ENCODE measurements around the gene LRRC74A. TPM values are rescaled to one million over a fixed set of nuclear protein-coding genes. Genes with fewer than 3 reads are reported as not detected.

Gene LRRC74A
- polyA plus RNA-seq, 1 of the 3 experiments (the other 2 are of a cell fraction) = not detected

DNA sequence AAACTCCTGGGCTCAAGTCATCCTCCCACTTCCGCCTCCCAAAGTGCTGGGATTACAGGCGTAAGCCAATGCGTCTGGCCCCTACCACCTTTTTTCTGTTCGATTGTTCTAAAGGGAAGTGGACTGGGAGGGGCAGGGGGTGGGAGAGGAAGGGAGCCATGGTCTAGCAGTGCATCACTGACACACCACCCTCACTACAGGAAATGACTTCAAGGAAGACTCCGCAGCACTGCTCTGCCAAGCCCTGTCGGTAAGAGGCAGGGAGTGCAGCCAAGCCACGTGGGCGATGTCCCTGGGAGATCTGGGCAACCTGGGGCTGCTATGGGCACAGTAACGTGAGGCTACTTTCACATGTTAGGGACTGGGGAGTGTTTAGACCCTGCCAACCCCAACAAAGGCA is 18.0 kb downstream of the LRRC74A start:
- Histone ChIP-seq H3K9me3 (no peaks in the 10 kb centered on the region), H3K9me2 (no peaks in the 10 kb centered on the region), H4K20me1 (ENCODE audit: insufficient read depth) (no peaks in the 10 kb centered on the region), H3F3A (replicated peaks; ENCODE audit: insufficient read depth) (no peaks in the 10 kb centered on the region), H3K4me2 (no peak overlapping the region), H3K4me3 (ENCODE audit: low read depth in 2 of 2, low read length in 1 of 2) (no peak overlapping the region), H3K36me3 (replicated peaks in 1 of 2; ENCODE audit: control insufficient read depth in 1 of 2, insufficient read depth in 2 of 2, low read length in 1 of 2) (no peaks in the 10 kb centered on the region), H3K27ac (ENCODE audit: low read depth in 2 of 2, low read length in 1 of 2) (no peak overlapping the region), H2AFZ (ENCODE audit: low read depth) (no peak overlapping the region), H3K79me2 (ENCODE audit: insufficient read depth) (no peaks in the 10 kb centered on the region), H3K4me1 (ENCODE audit: control insufficient read depth in 1 of 2, insufficient read depth in 2 of 2, low read depth in 1 of 2, low read length in 1 of 2) (no peaks in the 10 kb centered on the region), H3K27me3 (ENCODE audit: insufficient read depth) (no peaks in the 10 kb centered on the region), H3K9ac (no peak overlapping the region)
- 52% methylated on average over 7 of the region's 9 CpGs for WGBS (ENCODE audit: low lambda C conversion rate)
- CTCF ChIA-PET = no interaction called here
- DNase-seq = no peak
- POLR2A ChIA-PET = no interaction called here
- TF ChIP-seq RXRA (IDR thresholded peaks at IDR 0.05; ENCODE audit: borderline replicate concordance, low read depth) = no peak
- TF ChIP-seq GABPA (IDR thresholded peaks at IDR 0.05; ENCODE audit: low read depth) = peak; percentile 14; the same call in 1 of the 2 replicates

DNA sequence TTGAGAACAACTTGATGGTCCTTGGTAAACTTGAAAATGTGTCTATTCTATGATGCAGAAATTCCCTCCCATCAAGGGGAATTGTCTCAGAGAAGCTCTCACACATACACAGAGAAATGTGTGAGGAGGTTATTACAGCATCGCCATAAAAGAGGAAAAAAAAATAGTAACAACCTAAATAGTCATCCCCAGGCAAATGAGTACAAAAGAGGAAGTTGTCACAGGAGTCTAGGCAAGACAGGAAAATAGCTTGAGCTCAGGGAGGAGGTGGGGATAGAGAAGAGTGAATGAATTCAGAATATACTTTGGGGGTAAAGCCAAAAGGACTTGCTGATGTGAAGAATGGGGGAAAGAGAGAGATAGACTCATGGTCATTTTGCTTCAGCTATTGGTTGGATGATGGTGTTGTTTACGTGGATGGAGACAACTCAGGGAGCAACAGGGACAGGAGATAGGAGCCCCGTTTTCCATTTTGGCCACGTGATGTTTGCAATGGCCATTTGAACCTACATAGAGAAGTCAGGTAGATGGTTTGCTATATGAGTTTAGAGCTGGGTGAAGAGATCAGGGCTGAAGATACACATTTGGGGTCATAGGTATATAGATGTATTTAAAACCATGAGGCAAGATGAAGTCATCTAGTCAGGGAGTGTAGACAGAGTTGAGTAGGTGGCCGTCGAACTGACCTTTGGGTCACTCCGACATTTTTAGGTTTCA is 20.3 kb downstream of the LRRC74A start:
- H4K20me1 ChIP-seq (ENCODE audit: insufficient read depth) = no peaks in the 10 kb centered on the region
- ChIA-PET CTCF (interaction anchor here (1.3 to 1.5 kb wide), 4 partner anchors 29 to 224 kb away, joined by 3 to 4 read pairs (median 3); no protein-coding TSS in a partner anchor), POLR2A (interaction anchor here (1.1 kb wide), 1 partner anchor 34 kb away, joined by 3 read pairs; the partner anchor contains the start of gene ANGEL1)

DNA sequence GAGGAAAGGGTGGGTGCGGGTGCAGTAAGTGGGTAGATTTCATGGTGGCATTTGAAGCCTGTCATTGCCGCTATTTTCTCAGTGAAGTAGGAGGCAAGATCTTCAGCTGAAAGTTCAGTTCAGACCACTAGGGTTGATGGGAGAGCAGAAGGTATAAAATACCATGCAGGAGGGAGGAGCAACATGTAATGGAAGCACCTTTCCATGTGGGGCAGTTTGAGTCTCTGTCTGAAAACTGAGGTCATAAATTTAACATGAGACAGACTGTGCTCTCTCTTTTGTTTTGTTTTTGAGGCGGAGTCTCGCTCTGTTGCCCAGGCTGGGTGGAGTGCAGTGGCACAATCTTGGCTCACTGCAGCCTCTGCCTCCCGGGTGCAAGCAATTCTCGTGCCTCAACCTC is 22.7 kb downstream of the LRRC74A start:
- ChIA-PET CTCF (interaction anchor here (0.8 to 1.9 kb wide), 4 partner anchors 11 to 222 kb away, joined by 3 to 6 read pairs (median 3); no protein-coding TSS in a partner anchor), POLR2A (no interaction called here)
- Histone ChIP-seq H3K4me1 (ENCODE audit: control insufficient read depth in 1 of 2, insufficient read depth in 2 of 2, low read depth in 1 of 2, low read length in 1 of 2) (no peaks in the 10 kb centered on the region), H3K9me2 (no peaks in the 10 kb centered on the region), H4K20me1 (ENCODE audit: insufficient read depth) (no peaks in the 10 kb centered on the region), H3K27me3 (ENCODE audit: insufficient read depth) (no peaks in the 10 kb centered on the region), H3K9me3 (no peaks in the 10 kb centered on the region), H3F3A (replicated peaks; ENCODE audit: insufficient read depth) (no peaks in the 10 kb centered on the region), H3K9ac (no peak overlapping the region), H3K4me2 (no peak overlapping the region), H3K4me3 (ENCODE audit: low read depth in 2 of 2, low read length in 1 of 2) (no peak overlapping the region), H3K36me3 (replicated peaks in 1 of 2; ENCODE audit: control insufficient read depth in 1 of 2, insufficient read depth in 2 of 2, low read length in 1 of 2) (no peaks in the 10 kb centered on the region), H3K27ac (ENCODE audit: low read depth in 2 of 2, low read length in 1 of 2) (no peak overlapping the region), H2AFZ (ENCODE audit: low read depth) (no peak overlapping the region), H3K79me2 (ENCODE audit: insufficient read depth) (no peaks in the 10 kb centered on the region)
- WGBS (ENCODE audit: low lambda C conversion rate) = 76% methylated on average over 6 of the region's 6 CpGs
- no peak for DNase-seq
- TF ChIP-seq NFIC (IDR thresholded peaks at IDR 0.05; ENCODE audit: borderline replicate concordance) = no peak
- TF ChIP-seq RAD21 (IDR thresholded peaks at IDR 0.05; ENCODE audit: low read length) = no peak
- TF ChIP-seq EP300 (IDR thresholded peaks at IDR 0.05; ENCODE audit: borderline replicate concordance in 1 of 2, low read depth in 1 of 2, low read length in 1 of 2) = no peak
- TF ChIP-seq, protein P1, sequence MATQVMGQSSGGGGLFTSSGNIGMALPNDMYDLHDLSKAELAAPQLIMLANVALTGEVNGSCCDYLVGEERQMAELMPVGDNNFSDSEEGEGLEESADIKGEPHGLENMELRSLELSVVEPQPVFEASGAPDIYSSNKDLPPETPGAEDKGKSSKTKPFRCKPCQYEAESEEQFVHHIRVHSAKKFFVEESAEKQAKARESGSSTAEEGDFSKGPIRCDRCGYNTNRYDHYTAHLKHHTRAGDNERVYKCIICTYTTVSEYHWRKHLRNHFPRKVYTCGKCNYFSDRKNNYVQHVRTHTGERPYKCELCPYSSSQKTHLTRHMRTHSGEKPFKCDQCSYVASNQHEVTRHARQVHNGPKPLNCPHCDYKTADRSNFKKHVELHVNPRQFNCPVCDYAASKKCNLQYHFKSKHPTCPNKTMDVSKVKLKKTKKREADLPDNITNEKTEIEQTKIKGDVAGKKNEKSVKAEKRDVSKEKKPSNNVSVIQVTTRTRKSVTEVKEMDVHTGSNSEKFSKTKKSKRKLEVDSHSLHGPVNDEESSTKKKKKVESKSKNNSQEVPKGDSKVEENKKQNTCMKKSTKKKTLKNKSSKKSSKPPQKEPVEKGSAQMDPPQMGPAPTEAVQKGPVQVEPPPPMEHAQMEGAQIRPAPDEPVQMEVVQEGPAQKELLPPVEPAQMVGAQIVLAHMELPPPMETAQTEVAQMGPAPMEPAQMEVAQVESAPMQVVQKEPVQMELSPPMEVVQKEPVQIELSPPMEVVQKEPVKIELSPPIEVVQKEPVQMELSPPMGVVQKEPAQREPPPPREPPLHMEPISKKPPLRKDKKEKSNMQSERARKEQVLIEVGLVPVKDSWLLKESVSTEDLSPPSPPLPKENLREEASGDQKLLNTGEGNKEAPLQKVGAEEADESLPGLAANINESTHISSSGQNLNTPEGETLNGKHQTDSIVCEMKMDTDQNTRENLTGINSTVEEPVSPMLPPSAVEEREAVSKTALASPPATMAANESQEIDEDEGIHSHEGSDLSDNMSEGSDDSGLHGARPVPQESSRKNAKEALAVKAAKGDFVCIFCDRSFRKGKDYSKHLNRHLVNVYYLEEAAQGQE (IDR thresholded peaks at IDR 0.05; ENCODE audit: low read depth, low read length) = no peak
- no peak for TF ChIP-seq SMC3 (IDR thresholded peaks at IDR 0.05; ENCODE audit: low read depth, low read length)
- TF ChIP-seq, protein P2, sequence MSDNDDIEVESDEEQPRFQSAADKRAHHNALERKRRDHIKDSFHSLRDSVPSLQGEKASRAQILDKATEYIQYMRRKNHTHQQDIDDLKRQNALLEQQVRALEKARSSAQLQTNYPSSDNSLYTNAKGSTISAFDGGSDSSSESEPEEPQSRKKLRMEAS (IDR thresholded peaks at IDR 0.05; ENCODE audit: low read depth) = no peak
- TF ChIP-seq RFX5 (IDR thresholded peaks at IDR 0.05; ENCODE audit: low read length) = no peak
- TF ChIP-seq, protein P3, sequence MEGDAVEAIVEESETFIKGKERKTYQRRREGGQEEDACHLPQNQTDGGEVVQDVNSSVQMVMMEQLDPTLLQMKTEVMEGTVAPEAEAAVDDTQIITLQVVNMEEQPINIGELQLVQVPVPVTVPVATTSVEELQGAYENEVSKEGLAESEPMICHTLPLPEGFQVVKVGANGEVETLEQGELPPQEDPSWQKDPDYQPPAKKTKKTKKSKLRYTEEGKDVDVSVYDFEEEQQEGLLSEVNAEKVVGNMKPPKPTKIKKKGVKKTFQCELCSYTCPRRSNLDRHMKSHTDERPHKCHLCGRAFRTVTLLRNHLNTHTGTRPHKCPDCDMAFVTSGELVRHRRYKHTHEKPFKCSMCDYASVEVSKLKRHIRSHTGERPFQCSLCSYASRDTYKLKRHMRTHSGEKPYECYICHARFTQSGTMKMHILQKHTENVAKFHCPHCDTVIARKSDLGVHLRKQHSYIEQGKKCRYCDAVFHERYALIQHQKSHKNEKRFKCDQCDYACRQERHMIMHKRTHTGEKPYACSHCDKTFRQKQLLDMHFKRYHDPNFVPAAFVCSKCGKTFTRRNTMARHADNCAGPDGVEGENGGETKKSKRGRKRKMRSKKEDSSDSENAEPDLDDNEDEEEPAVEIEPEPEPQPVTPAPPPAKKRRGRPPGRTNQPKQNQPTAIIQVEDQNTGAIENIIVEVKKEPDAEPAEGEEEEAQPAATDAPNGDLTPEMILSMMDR (IDR thresholded peaks at IDR 0.05) = no peak
- TF ChIP-seq TCF12 (IDR thresholded peaks at IDR 0.05) = no peak
- TF ChIP-seq FOXM1 (IDR thresholded peaks at IDR 0.05; ENCODE audit: low read depth) = no peak
- no peak for TF ChIP-seq GATA2 (CRISPR knock-in tag; IDR thresholded peaks at IDR 0.05)
- no peak for TF ChIP-seq MXI1 (IDR thresholded peaks at IDR 0.05; ENCODE audit: low read depth, low read length)
- no peak for TF ChIP-seq YY1 (IDR thresholded peaks at IDR 0.05; ENCODE audit: low read depth)

More for the DNA sequence above, 20.3 kb downstream of the LRRC74A start:
- Histone ChIP-seq H3K27me3 (ENCODE audit: insufficient read depth) (no peaks in the 10 kb centered on the region), H3K4me1 (ENCODE audit: control insufficient read depth in 1 of 2, insufficient read depth in 2 of 2, low read depth in 1 of 2, low read length in 1 of 2) (no peaks in the 10 kb centered on the region), H3F3A (replicated peaks; ENCODE audit: insufficient read depth) (no peaks in the 10 kb centered on the region), H3K27ac (ENCODE audit: low read depth in 2 of 2, low read length in 1 of 2) (no peak overlapping the region), H3K9ac (no peak overlapping the region), H3K9me3 (no peaks in the 10 kb centered on the region), H3K36me3 (replicated peaks in 1 of 2; ENCODE audit: control insufficient read depth in 1 of 2, insufficient read depth in 2 of 2, low read length in 1 of 2) (no peaks in the 10 kb centered on the region), H3K79me2 (ENCODE audit: insufficient read depth) (no peaks in the 10 kb centered on the region), H3K9me2 (no peaks in the 10 kb centered on the region), H2AFZ (ENCODE audit: low read depth) (no peak overlapping the region), H3K4me2 (no peak overlapping the region), H3K4me3 (ENCODE audit: low read depth in 2 of 2, low read length in 1 of 2) (no peak overlapping the region)
- WGBS (ENCODE audit: low lambda C conversion rate) = 56% methylated on average over 7 of the region's 7 CpGs
- no peak for DNase-seq
- TF ChIP-seq, protein P4, sequence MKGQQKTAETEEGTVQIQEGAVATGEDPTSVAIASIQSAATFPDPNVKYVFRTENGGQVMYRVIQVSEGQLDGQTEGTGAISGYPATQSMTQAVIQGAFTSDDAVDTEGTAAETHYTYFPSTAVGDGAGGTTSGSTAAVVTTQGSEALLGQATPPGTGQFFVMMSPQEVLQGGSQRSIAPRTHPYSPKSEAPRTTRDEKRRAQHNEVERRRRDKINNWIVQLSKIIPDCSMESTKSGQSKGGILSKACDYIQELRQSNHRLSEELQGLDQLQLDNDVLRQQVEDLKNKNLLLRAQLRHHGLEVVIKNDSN (IDR thresholded peaks at IDR 0.05; ENCODE audit: borderline replicate concordance, low read depth) = no peak

Data from SK-N-SH (cell line).